Breast epithelium (tissue), 4 donors: ENCODE results near the gene TEAD3. TPM values are rescaled to one million over a fixed set of nuclear protein-coding genes. Genes with fewer than 3 reads are reported as not detected.

Source experiments
- DNase-seq, 2 donors: peaks; one replicate each; pipeline ENCODE4 v3.0.0-alpha.2; 2019; ENCODE audit warnings: low spot score in 2 of 2
- H3K27ac ChIP-seq, 2 donors: fragments of 200-600 bp; sonication (generic) in 1 of 2; one replicate each; pipeline ENCODE4 v1.5.1; 2016 to 2019; ENCODE audit warnings: mild to moderate bottlenecking in 1 of 2
- H3K27me3 ChIP-seq, 2 donors: fragments of 200-600 bp; sonication (generic) in 1 of 2; one replicate each; pipeline versions ENCODE4 v1.5.1 to v1.6.0; 2017 to 2019; ENCODE audit warnings: control low read depth in 1 of 2, mild to moderate bottlenecking in 1 of 2
- H3K36me3 ChIP-seq: fragments of 200-600 bp; one replicate; pipeline ENCODE4 v1.5.1; 2019
- H3K4me1 ChIP-seq, 2 donors: fragments of 200-600 bp; sonication (generic); one replicate each; pipeline ENCODE4 v1.5.1; 2016 to 2019; ENCODE audit warnings: control low read depth in 1 of 2
- H3K4me3 ChIP-seq, 3 donors: fragments of 200-600 bp; sonication (generic); 1 replicate in 2 of 3; 2 replicates in 1 of 3; pipeline ENCODE4 v1.5.1; 2016 to 2019; ENCODE audit warnings: mild to moderate bottlenecking in 3 of 3, moderate library complexity in 2 of 3
- H3K9me3 ChIP-seq, 2 donors: fragments of 200-600 bp; sonication (generic) in 1 of 2; one replicate each; pipeline ENCODE4 v1.5.1; 2016 to 2019; ENCODE audit warnings: control low read depth in 1 of 2
- CTCF ChIP-seq, 3 donors: fragments of 450-650 bp; IDR thresholded peaks; one replicate each; pipeline ENCODE4 v1.5.1; 2016 to 2017; ENCODE audit warnings: antibody characterized with exemption in 3 of 3, mild to moderate bottlenecking in 3 of 3, moderate library complexity in 3 of 3
- POLR2A ChIP-seq: fragments of 450-650 bp; IDR thresholded peaks from one replicate; pipeline ENCODE4 v1.6.1; 2016; ENCODE audit warnings: antibody characterized with exemption, mild to moderate bottlenecking, moderate library complexity
- POLR2AphosphoS5 ChIP-seq, 3 donors: sonication (generic); formaldehyde crosslinking; IDR thresholded peaks; one replicate each; pipeline ENCODE4 v1.6.1; 2017; ENCODE audit warnings: antibody characterized with exemption in 3 of 3
- intact Hi-C: fragments of 100-400 bp; cut with DNase I; formaldehyde crosslinking; loops from one replicate; pipeline ENCODE4 v1.15.1; 2023; ENCODE audit warnings: low total_unique reads
- total RNA-seq, 3 donors: library from RNA; depleted of rRNA; stranded (reverse); fragments of >200 nt; gene quantifications; one replicate each; pipeline ENCODE4 v1.1.0, GENCODE V29; 2016

Gene TEAD3
- total RNA-seq, 3 donors from 2014 or later = 5.6 to 28.2 (median 26.2) TPM

- intact Hi-C loops = no loop called here
- no peaks in the 10 kb centered on the region for H3K9me3 ChIP-seq
- TF ChIP-seq POLR2A (no peak), POLR2AphosphoS5 (IDR thresholded peaks at IDR 0.05) (no peak), CTCF (IDR thresholded peaks at IDR 0.05) (no peak)
- DNase-seq = peak; percentile 80 to 89
- H3K27ac ChIP-seq = peak overlapping the region; percentile 94 to 98
- H3K4me1 ChIP-seq = peaks cover 33% of the 10 kb centered on the region in 2 donors
- peak overlapping the region in 1 of 3 donors; percentile 46 for H3K4me3 ChIP-seq
- no peaks in the 10 kb centered on the region for H3K36me3 ChIP-seq
- H3K27me3 ChIP-seq = no peaks in the 10 kb centered on the region
Measured at GRCh38 chr6:35487658-35488516, 9.0 kb downstream of the TEAD3 start.

- peak; percentile 50 to 90 (median 57) for TF ChIP-seq POLR2AphosphoS5 (IDR thresholded peaks at IDR 0.05)
- TF ChIP-seq CTCF (IDR thresholded peaks at IDR 0.05) = no peak
- Histone ChIP-seq H3K27me3 (no peaks in the 10 kb centered on the region), H3K36me3 (no peaks in the 10 kb centered on the region), H3K4me1 (peaks cover 17 to 26% of the 10 kb centered on the region in 2 donors), H3K27ac (peak overlapping the region; percentile 97 to 98), H3K9me3 (no peaks in the 10 kb centered on the region), H3K4me3 (peak overlapping the region; percentile 7 to 63 (median 39))
- intact Hi-C loops = no loop called here
- peak; percentile 95 for DNase-seq
Measured at GRCh38 chr6:35486005-35486925, 10.6 kb downstream of the TEAD3 start.

GRCh38 chr6:35485402-35485877 is 11.4 kb downstream of the TEAD3 start:
- TF ChIP-seq CTCF (IDR thresholded peaks at IDR 0.05) = no peak
- TF ChIP-seq POLR2AphosphoS5 (IDR thresholded peaks at IDR 0.05) = no peak
- TF ChIP-seq POLR2A = peak; percentile 33
- Histone ChIP-seq H3K36me3 (no peaks in the 10 kb centered on the region), H3K27me3 (no peaks in the 10 kb centered on the region), H3K4me3 (peak overlapping the region; percentile 7 to 63 (median 39)), H3K27ac (peak overlapping the region; percentile 97 to 98), H3K9me3 (no peaks in the 10 kb centered on the region), H3K4me1 (peaks cover 16 to 22% of the 10 kb centered on the region in 2 donors)
- peak in 1 of 2 donors; percentile 65 for DNase-seq
- intact Hi-C loops = no loop called here

- intact Hi-C loops = no loop called here
- no peak for TF ChIP-seq CTCF (IDR thresholded peaks at IDR 0.05)
- TF ChIP-seq POLR2AphosphoS5 (IDR thresholded peaks at IDR 0.05) = no peak
- no peak for TF ChIP-seq POLR2A
- Histone ChIP-seq H3K27ac (peak overlapping the region; percentile 97 to 98), H3K9me3 (no peaks in the 10 kb centered on the region), H3K4me1 (peaks cover 16 to 19% of the 10 kb centered on the region in 2 donors), H3K4me3 (peak overlapping the region in 1 of 3 donors; percentile 63), H3K27me3 (no peaks in the 10 kb centered on the region), H3K36me3 (no peaks in the 10 kb centered on the region)
- DNase-seq = no peak
Measured at GRCh38 chr6:35484921-35485392, 11.9 kb downstream of the TEAD3 start.
